ENCODE results near the gene KCNG2.

GRCh38 chr18:79944746-79945117 is 147.0 kb downstream of the KCNG2 start:
- TF ChIP-seq EP300 (IDR thresholded peaks at IDR 0.05; ENCODE audit: low read depth) (no peak), POLR2A (IDR thresholded peaks at IDR 0.05) (no peak)
- TF ChIP-seq, protein P1, sequence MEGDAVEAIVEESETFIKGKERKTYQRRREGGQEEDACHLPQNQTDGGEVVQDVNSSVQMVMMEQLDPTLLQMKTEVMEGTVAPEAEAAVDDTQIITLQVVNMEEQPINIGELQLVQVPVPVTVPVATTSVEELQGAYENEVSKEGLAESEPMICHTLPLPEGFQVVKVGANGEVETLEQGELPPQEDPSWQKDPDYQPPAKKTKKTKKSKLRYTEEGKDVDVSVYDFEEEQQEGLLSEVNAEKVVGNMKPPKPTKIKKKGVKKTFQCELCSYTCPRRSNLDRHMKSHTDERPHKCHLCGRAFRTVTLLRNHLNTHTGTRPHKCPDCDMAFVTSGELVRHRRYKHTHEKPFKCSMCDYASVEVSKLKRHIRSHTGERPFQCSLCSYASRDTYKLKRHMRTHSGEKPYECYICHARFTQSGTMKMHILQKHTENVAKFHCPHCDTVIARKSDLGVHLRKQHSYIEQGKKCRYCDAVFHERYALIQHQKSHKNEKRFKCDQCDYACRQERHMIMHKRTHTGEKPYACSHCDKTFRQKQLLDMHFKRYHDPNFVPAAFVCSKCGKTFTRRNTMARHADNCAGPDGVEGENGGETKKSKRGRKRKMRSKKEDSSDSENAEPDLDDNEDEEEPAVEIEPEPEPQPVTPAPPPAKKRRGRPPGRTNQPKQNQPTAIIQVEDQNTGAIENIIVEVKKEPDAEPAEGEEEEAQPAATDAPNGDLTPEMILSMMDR (IDR thresholded peaks at IDR 0.05), result no peak

Data from transverse colon (tissue), 3 donors.